ACHN (cell line): ENCODE measurements around the gene CCDC6.
"Not testable (repeated sequence)": the region's sequence is repeated elsewhere in the genome, so short reads cannot be mapped to it uniquely, and the experiment has no call there.

Source experiments
- DNase-seq: peaks from one replicate; pipeline ENCODE4 v3.0.0-alpha.2; 2015
- in situ Hi-C: cut with HindIII; loops from 2 replicates; pipeline ENCODE4 v1.10.0; 2017; ENCODE audit warnings: low sequenced_read_pairs, low pct_ligation_motif_present, low pct_unique_long_range_greater_than_20kb

CCDC6 gene

DNA sequence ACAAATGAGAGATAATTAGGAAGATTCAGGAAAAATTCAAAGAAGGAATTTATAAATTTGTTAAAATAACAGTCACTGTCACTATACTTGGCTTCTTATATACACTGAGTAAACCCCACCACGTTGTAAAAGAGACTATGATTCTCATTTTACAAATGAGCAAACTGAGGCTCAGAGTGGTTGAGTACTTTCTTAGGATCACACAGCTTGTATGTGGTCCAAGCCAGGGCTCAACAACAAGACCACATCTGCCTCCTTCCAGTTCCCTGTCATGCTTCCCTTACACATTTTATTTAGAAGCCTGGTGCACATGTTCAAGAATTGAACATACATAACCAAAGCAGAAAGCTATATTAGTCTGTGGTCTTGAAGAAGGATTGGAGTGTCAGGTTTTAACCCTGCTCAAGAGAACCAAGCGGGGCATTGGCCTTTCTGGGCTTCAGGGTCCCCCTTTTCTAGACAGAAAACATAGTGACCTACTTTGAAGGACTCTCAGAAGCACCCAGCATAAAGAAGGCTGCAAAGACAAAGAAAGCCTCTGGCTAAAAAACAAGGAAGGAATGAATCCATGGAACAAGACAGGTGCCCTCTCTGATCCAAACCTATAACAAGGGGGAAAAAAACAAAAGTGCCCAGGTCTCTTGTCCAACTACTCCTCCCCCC is 153.9 kb downstream of the CCDC6 start:
- DNase-seq, result no peak

DNA sequence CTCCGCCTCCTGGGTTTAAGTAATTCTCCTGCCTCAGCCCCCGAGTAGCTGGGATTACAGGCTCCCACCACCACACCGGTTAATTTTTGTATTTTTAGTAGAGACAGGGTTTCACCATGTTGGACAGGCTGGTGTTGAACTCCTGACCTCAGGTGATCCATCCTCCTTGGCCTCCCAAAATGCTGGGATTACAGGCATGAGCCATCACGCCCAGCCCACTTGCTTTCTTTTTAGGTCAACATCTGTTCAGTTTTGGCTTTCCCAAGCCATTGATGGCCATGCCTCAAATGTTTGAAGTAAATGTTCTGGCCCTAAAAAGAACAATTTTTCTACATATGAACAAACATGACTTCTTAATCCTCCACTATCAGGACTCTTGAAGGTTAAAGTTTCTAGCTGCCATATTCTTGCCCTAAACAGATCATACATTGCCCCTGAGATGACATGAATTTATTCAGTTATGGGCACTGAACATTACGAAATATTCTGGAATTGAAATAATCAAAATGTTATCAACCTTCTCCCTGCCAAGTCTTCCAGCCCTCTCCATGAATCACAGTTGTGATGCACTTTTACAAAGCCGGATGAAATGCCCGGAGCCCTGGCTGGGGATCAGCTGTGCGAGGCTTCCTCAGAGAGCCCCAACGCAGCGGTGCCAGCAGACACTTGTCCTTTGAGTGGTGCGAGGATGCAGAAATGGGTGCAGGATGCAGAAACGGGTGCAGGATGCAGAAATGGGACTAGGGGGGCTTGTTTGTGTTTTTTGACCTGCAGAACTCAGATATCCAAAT is 156.0 kb downstream of the CCDC6 start:
- no peak for DNase-seq
- in situ Hi-C loops, result no loop called here

More for the DNA sequence above, 153.9 kb downstream of the CCDC6 start:
- in situ Hi-C loops, result no loop called here

DNA sequence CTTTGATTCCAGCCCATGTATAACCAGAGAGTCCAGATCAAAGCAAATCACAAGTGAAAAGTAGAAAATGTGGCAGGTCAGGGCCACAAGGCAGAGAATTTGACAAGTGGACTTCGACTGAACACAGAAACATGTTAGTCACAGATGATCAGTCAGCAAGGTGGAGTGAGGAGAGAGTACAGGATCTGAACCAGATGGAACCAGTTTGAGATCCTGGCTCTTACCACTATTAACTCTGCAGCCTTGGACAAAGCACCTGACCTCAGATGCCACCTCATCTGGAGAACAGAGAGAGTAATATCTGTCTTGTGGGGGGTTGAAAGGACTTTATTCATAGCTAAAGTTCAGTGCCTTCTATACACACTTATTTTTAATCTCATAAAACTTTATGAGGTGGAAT is 157.5 kb downstream of the CCDC6 start:
- in situ Hi-C loops, result no loop called here
- DNase-seq, result no peak

DNA sequence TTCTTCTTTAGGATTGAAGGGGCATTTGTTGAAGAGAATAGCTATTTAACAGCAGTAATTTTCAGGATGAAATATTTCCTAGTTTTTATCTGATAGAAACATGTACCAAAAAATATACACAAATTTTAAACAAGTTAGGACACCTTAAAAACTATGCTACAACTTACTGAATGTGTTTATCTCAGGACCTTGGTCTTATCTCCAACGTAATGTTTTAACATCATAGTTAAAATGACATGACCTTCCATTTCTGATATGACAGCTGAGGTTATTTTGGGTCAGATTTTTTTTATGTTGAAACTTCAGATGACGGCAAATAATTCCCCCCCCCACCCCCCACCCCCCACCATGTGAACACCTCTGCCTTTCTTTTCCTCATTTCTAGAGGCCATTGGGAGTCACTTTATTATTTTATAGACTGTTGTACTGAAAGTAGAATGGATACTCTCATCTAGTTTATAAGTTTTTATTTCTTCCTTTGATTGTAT is 161.1 kb downstream of the CCDC6 start:
- in situ Hi-C loops, result no loop called here
- no peak for DNase-seq

DNA sequence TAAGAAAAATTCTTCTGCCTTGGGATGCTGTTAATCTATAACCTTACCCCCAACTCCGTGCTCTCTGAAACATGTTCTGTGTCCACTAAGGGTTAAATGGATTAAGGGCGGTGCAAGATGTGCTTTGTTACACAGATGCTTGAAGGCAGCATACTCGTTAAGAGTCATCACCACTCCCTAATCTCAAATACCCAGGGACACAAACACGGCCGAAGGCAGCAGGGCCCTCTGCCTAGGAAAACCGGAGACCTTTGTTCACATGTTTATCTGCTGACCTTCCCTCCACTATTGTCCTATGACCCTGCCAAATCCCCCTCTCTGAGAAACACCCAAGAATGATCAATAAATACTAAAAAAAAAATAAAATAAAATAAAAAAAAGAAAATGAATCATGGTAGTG is 161.6 kb downstream of the CCDC6 start:
- in situ Hi-C loops, result not testable (repeated sequence)

DNA sequence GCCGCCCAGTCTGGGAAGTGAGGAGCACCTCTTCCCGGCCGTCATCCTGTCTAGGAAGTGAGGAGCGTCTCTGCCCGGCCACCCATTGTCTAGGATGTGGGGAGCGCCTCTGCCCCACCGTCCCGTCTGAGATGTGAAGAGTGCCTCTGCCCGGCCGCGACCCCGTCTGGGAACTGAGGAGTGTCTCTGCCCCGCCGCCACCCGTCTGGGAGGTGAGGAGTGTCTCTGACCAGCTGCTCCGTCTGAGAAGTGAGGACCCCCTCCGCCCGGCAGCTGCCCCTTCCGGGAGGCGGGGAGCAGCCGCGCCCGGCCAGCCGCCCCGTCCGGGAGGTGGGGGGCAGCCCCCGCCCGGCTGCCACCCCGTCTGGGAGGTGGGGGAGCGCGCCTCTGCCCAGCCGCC is 162.2 kb downstream of the CCDC6 start:
- DNase-seq, in situ Hi-C loops: not testable (repeated sequence)

More for the DNA sequence above, 161.6 kb downstream of the CCDC6 start:
- DNase-seq, result not testable (repeated sequence)

DNA sequence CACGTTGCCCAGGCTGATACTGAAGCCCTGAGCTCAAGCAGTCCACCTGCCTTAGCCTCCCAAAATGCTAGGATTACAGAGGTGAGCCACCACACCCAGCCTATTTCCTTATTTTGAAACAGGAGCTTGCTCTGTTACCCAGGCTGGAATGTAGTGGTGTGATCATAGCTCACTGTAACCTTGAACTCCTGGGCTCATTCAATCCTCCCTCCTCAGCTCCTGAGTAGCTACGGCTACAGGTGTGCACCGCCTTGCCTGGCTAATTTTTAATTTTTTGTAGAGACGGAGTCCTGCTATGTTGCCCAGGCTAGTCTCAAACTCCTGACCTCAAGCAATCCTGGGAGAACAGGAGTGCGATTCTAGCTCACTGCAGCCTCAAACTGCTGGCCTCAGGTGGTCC is 164.8 kb downstream of the CCDC6 start:
- DNase-seq, result no peak
- in situ Hi-C loops, result no loop called here

DNA sequence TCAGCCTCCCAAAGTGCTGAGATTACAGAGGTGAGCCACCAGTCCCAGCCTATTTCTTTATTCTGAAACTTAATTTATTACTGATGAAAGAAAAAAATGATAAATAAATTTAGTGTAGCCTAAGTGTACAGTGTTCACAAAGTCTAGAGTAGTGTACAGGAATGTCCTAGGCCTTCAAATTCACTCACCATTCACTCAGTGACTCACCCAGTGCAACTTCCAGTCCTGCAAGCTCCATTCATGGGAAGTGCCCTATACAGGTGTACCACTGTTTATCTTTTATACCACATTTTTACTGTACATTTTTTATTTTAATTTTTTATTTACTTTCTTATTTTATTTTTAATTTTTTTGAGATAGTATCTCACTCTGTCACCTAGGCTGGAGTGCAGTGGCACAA is 165.3 kb downstream of the CCDC6 start:
- no peak for DNase-seq
- in situ Hi-C loops, result no loop called here
